ENCODE results near the gene MYPOP.

DNA sequence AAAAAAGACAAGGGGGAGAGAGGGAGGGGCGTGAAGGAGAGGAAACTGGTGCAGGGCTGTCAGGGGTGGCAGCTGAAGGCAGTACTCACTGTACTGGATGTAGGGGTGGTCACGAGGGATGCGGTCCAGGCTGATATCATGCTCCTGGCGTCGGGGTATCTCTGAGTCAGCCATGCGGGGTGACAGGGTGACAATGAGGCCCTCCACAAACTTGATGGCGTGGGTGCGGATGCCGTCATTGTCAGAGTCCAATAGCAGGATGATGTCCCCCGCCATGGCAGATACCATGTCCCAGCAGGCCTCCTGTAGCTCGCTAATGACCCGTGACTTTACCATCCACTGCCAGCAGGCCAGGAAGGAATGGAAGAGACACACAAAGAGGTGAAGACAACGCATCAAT, 54.8 kb downstream of the MYPOP start:
- TF ChIP-seq, protein P1, sequence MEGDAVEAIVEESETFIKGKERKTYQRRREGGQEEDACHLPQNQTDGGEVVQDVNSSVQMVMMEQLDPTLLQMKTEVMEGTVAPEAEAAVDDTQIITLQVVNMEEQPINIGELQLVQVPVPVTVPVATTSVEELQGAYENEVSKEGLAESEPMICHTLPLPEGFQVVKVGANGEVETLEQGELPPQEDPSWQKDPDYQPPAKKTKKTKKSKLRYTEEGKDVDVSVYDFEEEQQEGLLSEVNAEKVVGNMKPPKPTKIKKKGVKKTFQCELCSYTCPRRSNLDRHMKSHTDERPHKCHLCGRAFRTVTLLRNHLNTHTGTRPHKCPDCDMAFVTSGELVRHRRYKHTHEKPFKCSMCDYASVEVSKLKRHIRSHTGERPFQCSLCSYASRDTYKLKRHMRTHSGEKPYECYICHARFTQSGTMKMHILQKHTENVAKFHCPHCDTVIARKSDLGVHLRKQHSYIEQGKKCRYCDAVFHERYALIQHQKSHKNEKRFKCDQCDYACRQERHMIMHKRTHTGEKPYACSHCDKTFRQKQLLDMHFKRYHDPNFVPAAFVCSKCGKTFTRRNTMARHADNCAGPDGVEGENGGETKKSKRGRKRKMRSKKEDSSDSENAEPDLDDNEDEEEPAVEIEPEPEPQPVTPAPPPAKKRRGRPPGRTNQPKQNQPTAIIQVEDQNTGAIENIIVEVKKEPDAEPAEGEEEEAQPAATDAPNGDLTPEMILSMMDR (conservative IDR thresholded peaks at IDR 0.05; ENCODE audit: low read length), result no peak
- no peak for TF ChIP-seq EZH2phosphoT487 (IDR thresholded peaks at IDR 0.05; ENCODE audit: borderline replicate concordance, low read depth, low read length)
